HEK293 (cell line): ENCODE measurements around the gene ITK.

ENCODE experiments used
- CTCF ChIP-seq: fragments of 450-650 bp; formaldehyde crosslinking; IDR thresholded peaks from 2 replicates; pipeline ENCODE4 v1.5.1; 2016; ENCODE audit warnings: missing biosample characterization, missing genetic modification characterization
- ZFP69B ChIP-seq: fragments of 450-650 bp; formaldehyde crosslinking; IDR thresholded peaks from 2 replicates; pipeline ENCODE4 v1.5.1; 2016; ENCODE audit warnings: missing biosample characterization, missing genetic modification characterization

- TF ChIP-seq ZFP69B (tag by site-specific recombination) (no peak), CTCF (tag by site-specific recombination) (no peak)
Observed at GRCh38 chr5:157161996-157162395, 18.6 kb upstream of the ITK start.
